HUES6 (cell line): ENCODE results near the gene SPOCK1.

Experiments
- H3K27ac ChIP-seq: 2 replicates; pipeline ENCODE4 v1.7.0; 2013; ENCODE audit warnings: low read depth, mild to moderate bottlenecking, low read length, inconsistent platforms
- H3K27me3 ChIP-seq: 2 replicates; pipeline ENCODE4 v1.6.1; 2013; ENCODE audit warnings: low read length; ENCODE audit not compliant: control insufficient read depth, insufficient read depth
- H3K36me3 ChIP-seq: 2 replicates; pipeline ENCODE4 v1.6.1; 2013; ENCODE audit warnings: low read length; ENCODE audit not compliant: control insufficient read depth, insufficient read depth
- H3K4me1 ChIP-seq: 2 replicates; pipeline ENCODE4 v1.6.1; 2013; ENCODE audit warnings: low read length; ENCODE audit not compliant: control insufficient read depth, insufficient read depth
- H3K4me3 ChIP-seq: 2 replicates; pipeline ENCODE4 v1.5.1; 2013; ENCODE audit warnings: low read depth, low read length
- H3K9ac ChIP-seq: one replicate; pipeline ENCODE4 v1.6.1; 2013; ENCODE audit warnings: mild to moderate bottlenecking, low read length
- H3K9me3 ChIP-seq: 2 replicates; pipeline ENCODE4 v1.6.1; 2013; ENCODE audit warnings: low read depth, low read length; ENCODE audit not compliant: control insufficient read depth, insufficient read depth

The SPOCK1 gene

DNA sequence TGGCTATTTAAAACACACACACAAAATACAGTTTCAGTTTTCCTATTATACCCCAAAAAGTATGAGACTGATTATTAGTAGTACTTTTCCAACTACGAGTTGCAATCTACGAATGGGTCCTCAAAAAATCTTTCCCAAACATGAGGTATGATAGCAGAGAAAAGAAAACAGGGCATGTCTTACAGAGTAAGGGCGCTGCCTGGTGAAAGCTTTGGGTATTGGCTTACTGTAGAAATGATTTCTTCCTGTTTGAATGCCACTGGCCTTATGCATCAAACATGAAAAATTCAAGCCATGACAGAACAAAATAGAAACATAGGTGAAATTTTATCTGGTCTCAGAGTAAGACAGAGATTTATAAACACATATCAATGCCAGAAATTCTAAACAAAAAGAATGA, 448.0 kb downstream of the SPOCK1 start:
- H3K4me3 ChIP-seq, result no peak overlapping the region
- H3K9me3 ChIP-seq, result no peaks in the 10 kb centered on the region
- no peak overlapping the region for H3K9ac ChIP-seq
- no peaks in the 10 kb centered on the region for H3K4me1 ChIP-seq
- no peak overlapping the region for H3K27ac ChIP-seq
- H3K27me3 ChIP-seq, result no peaks in the 10 kb centered on the region; the same call in 1 of the 2 replicates
- H3K36me3 ChIP-seq, result no peaks in the 10 kb centered on the region

DNA sequence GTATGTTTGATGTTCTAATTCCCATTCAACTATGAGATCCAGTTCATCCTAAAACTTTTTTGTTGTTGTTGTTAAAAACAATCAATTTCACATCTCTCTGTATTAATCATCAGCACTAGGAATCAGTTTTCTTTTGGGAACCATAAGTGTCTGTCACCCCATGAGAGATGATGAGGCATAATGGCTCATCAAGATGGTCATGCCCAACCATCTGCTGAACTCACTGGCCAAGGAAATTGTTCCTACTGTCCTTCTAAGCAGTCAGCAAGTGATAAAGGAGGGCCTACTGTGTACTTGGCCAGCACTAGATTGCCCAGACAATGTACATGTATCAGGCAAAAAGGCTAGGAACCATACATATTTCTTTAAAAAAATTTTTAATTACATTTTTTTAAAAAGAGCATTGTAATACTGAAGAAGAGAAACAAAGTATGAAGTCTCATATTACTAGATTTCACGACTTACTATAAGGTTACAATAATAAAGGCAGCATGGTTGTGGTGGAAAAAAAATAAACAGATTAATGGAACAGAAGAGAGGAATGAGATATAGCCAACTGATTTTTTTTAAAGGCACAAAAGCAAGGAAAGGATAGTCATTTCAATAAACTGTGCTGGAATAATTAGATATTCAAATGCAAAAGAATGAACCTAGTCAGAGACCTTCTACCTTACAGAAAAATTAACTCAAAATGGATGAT, 458.3 kb downstream of the SPOCK1 start:
- Histone ChIP-seq H3K27me3 (no peaks in the 10 kb centered on the region), H3K4me3 (no peak overlapping the region), H3K27ac (no peak overlapping the region), H3K36me3 (no peaks in the 10 kb centered on the region), H3K4me1 (peaks cover 33% of the 10 kb centered on the region), H3K9ac (no peak overlapping the region), H3K9me3 (peaks cover 9% of the 10 kb centered on the region)

DNA sequence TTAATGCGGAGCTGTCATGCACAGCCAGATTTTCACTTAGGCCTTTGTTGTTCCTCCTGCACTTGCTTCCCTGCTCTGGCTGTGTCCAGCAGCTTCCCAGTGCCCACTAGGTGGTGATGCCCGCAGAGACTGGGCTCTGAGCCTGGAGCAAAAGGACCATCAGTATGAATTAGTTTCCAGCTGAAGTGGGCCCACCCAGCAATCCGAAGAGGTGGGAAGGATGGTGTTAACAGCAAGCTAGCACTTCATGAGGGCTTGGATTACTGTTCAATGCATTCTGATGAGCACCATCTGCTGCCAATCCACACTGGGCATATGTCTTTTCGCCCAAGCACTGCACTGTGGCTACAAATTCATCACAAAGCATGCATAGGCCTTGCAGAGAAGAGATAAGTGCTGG, 459.1 kb downstream of the SPOCK1 start:
- Histone ChIP-seq H3K9me3 (peaks cover 9% of the 10 kb centered on the region), H3K36me3 (no peaks in the 10 kb centered on the region), H3K4me1 (peaks cover 41% of the 10 kb centered on the region), H3K9ac (no peak overlapping the region), H3K27me3 (no peaks in the 10 kb centered on the region), H3K27ac (no peak overlapping the region), H3K4me3 (no peak overlapping the region)

DNA sequence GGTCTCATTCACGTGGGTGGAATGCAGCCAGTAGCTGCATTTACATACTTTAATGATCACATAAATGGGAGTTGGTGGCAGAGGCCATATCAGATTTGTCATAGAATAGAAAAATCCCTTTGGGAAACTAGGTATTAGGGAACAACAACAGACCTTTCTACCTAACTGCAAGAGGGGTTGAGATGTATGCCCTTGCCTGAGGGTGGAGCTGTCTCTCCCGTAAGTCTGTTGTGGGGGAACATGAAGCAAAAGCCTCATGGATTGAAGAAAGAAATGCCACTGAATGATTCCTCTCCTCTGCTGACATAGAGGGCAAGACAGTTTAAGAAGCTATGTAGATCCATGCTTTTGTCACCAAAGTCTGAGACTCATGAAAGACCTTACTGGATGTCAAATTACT, 461.3 kb downstream of the SPOCK1 start:
- H3K27me3 ChIP-seq, result no peaks in the 10 kb centered on the region
- no peak overlapping the region for H3K27ac ChIP-seq
- H3K4me3 ChIP-seq, result no peak overlapping the region
- H3K4me1 ChIP-seq, result peaks cover 53% of the 10 kb centered on the region
- H3K36me3 ChIP-seq, result no peaks in the 10 kb centered on the region
- H3K9me3 ChIP-seq, result peaks cover 9% of the 10 kb centered on the region
- no peak overlapping the region for H3K9ac ChIP-seq

DNA sequence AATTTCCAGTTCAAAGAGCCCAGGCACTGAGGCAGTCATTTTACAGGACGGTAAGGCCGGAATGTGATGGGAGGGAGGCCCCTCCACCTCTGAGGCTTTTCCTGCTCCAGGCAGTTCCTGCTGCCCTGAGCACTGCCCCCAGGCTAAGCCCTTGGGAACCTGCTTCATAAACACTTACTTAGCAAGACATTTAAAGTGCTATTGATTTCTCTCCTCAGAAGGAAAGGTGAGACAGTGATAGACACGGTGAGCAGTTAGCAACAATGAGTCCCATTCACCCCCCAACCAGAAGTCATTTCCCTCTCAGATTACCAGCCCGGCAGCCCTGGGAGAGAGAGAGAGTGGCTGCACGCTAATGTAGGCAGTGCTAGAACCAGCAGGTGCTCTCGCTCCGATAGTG, 462.5 kb downstream of the SPOCK1 start:
- Histone ChIP-seq H3K36me3 (no peaks in the 10 kb centered on the region), H3K27ac (no peak overlapping the region; the same call in 1 of the 2 replicates), H3K27me3 (no peaks in the 10 kb centered on the region), H3K4me3 (no peak overlapping the region), H3K9me3 (no peaks in the 10 kb centered on the region), H3K9ac (no peak overlapping the region), H3K4me1 (peaks cover 57% of the 10 kb centered on the region)

DNA sequence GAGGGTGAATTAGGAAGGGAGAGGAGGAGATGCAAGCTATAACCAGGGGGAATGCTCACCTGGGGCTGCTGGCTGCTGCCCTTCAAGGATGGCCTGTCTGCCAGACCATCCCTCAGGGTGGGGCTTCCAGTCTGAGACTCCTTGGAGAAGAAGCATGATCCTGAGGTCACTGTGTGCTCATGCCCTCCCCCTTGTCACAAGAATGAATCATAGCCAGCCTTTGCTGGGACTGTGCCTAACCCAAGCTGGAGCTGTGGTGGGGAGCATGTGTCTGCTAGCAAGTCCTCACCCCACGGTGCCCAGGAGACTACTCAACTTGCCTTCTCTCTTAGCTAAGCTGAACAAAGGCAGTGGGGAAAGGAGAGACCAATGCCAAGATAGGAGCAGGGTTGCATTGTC, 463.6 kb downstream of the SPOCK1 start:
- Histone ChIP-seq H3K9me3 (no peaks in the 10 kb centered on the region), H3K27me3 (no peaks in the 10 kb centered on the region), H3K4me1 (peaks cover 57% of the 10 kb centered on the region)

DNA sequence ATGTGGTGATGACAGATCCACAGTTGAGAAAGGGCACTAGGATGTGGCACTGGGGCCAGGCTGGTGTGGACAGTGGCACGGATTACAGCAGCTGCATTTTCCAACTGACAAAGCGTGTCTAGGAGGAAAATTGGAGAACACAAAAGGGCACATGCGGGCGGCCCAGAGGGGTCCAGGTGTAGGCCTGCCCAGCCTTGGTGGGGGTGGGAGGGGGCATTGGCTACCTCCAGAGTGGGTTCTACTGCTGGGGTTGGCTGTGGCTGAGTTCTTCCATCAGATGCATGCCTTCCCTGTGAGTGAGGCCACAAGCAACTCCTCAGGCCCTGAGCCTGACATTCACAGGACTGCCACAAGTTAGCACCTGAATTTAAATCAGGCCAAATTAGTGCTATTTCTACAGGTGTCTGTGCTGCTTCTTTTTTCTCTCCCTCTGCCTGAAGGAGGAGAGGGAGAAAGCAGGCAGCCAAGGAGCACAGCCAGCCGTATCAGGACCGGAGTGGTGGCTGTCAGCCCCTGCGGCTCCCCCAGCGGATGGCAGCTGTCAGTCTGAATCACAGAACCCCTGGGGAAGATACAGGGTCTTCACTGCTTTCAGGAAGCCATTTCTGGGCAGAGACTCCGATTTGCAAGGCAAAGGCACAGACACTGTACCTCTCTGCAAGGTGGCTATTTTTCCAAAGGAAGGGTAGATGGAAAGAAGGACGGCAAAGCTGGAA, 464.2 kb downstream of the SPOCK1 start:
- H3K36me3 ChIP-seq, result no peaks in the 10 kb centered on the region
- no peaks in the 10 kb centered on the region for H3K9me3 ChIP-seq
- H3K27me3 ChIP-seq, result no peaks in the 10 kb centered on the region
- H3K4me3 ChIP-seq, result no peak overlapping the region
- H3K9ac ChIP-seq, result no peak overlapping the region
- H3K4me1 ChIP-seq, result peaks cover 55% of the 10 kb centered on the region
- H3K27ac ChIP-seq, result no peak overlapping the region

More for the DNA sequence above, 463.6 kb downstream of the SPOCK1 start:
- Histone ChIP-seq H3K4me3 (no peak overlapping the region), H3K27ac (no peak overlapping the region), H3K36me3 (no peaks in the 10 kb centered on the region), H3K9ac (no peak overlapping the region)

DNA sequence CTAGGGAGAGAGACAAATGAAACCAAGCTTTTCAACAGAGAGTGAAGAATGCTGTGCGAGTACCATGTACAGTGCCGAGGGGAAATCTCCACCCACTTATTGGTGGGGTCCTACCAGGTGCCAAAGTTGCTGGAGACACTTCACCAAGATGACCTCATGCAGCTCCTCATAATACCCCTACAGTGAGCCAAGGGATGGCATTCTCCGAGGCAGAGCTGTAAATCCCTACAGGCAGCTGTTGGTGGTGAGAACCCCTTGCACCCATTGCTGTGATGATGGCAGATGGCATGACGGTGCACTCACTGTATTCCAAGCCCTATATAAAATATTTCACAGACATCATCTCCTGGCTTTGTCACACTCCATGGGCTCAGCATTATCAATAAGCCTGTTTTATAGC, 464.9 kb downstream of the SPOCK1 start:
- no peaks in the 10 kb centered on the region for H3K27me3 ChIP-seq
- H3K9me3 ChIP-seq, result no peaks in the 10 kb centered on the region
- no peak overlapping the region for H3K27ac ChIP-seq
- no peak overlapping the region for H3K4me3 ChIP-seq
- peaks cover 50% of the 10 kb centered on the region for H3K4me1 ChIP-seq
- no peaks in the 10 kb centered on the region for H3K36me3 ChIP-seq
- H3K9ac ChIP-seq, result no peak overlapping the region

DNA sequence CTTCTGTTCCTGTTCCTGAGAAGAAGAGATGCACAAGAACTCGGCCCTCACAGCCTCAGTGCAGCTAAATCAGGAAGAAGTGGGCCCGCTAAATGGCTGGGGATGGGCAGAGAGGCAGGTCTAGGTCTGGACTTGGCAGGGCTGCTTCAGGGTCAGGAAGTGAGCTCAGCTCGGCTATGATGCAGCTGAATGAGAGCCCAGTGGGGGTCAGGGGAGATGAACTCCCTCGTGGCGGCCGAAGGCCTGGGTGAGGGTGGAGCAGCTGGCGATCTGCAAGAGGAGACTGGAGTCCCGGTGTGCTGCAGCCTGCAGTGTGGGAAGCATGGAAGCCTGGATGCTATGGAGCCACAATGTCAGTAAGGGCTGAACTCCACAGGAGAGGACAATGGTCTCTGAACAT, 466.2 kb downstream of the SPOCK1 start:
- H3K4me3 ChIP-seq, result no peak overlapping the region
- peaks cover 44% of the 10 kb centered on the region for H3K4me1 ChIP-seq
- H3K27ac ChIP-seq, result no peak overlapping the region
- no peaks in the 10 kb centered on the region for H3K27me3 ChIP-seq
- no peak overlapping the region for H3K9ac ChIP-seq
- no peaks in the 10 kb centered on the region for H3K36me3 ChIP-seq
- H3K9me3 ChIP-seq, result no peaks in the 10 kb centered on the region

DNA sequence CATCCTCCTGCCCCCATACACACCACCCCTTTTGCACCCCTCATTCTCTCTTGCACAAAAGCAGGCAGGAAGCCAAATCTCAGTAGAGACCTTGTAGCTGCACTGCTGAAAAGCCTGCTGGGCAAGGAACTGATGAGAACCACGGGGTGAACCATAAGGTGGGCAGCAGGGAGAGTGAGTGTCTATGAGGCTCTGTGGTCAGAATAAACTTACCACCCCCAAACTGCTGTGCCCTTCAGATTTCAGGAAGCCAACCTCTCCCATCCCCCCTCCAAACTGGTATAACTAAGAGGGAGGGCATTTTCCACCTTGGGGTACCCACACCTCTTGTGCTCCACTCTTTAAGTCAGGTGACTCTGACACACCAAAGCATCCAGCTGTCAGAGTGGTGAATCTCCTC, 471.4 kb downstream of the SPOCK1 start:
- Histone ChIP-seq H3K4me3 (no peak overlapping the region), H3K27ac (no peak overlapping the region), H3K9me3 (no peaks in the 10 kb centered on the region)

DNA sequence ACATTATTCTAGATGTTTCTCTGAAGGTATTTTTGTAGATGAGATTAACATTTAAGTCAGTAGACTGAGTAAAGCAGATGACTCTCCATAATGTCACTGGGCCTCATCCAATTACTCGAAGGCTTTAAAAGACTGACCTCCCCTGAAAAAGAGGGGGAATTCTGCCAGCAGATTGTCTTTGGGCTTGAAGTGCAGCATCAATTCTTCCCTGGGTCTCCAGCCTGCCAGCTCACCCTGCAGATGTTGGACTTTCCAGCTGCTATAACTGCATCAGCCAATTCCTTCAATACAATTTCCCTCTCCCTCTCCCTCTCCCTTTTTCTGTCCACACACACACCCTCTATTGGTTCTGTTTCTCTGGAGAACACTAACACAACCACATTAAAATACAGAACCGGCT, 472.8 kb downstream of the SPOCK1 start:
- no peaks in the 10 kb centered on the region for H3K4me1 ChIP-seq
- H3K27me3 ChIP-seq, result no peaks in the 10 kb centered on the region
- H3K36me3 ChIP-seq, result no peaks in the 10 kb centered on the region
- no peaks in the 10 kb centered on the region for H3K9me3 ChIP-seq
- H3K4me3 ChIP-seq, result no peak overlapping the region
- H3K9ac ChIP-seq, result no peak overlapping the region
- no peak overlapping the region for H3K27ac ChIP-seq

More for the DNA sequence above, 471.4 kb downstream of the SPOCK1 start:
- H3K9ac ChIP-seq, result no peak overlapping the region
- H3K36me3 ChIP-seq, result no peaks in the 10 kb centered on the region
- H3K27me3 ChIP-seq, result no peaks in the 10 kb centered on the region
- peaks cover 4% of the 10 kb centered on the region for H3K4me1 ChIP-seq
